ENCODE results near the gene PCED1B. TPM values are rescaled to one million over a fixed set of nuclear protein-coding genes. Genes with fewer than 3 reads are reported as not detected.

Gene PCED1B
- total RNA-seq, 1 experiment from 2014 or later: 3.3 TPM

GRCh38 chr12:47219243-47219642 is 139.8 kb downstream of the PCED1B start:
- Histone ChIP-seq H3K23ac (ENCODE audit: insufficient read length, low read depth, low read length) (no peak overlapping the region), H3K23me2 (ENCODE audit: insufficient read length, low read depth, low read length, poor library complexity, severe bottlenecking) (no peaks in the 10 kb centered on the region), H3K18ac (ENCODE audit: insufficient read length, low read depth, low read length) (no peak overlapping the region), H4K91ac (ENCODE audit: insufficient read length, low read depth, low read length) (no peak overlapping the region), H3K79me1 (ENCODE audit: insufficient read depth, low read depth, low read length, poor library complexity, severe bottlenecking) (no peaks in the 10 kb centered on the region), H4K5ac (ENCODE audit: insufficient read length, low read depth, low read length) (no peak overlapping the region), H3K56ac (ENCODE audit: insufficient read length, low read depth, low read length) (no peak overlapping the region), H3T11ph (ENCODE audit: low read length) (no peak overlapping the region), H3K14ac (ENCODE audit: insufficient read depth, low read length) (no peak overlapping the region), H2BK120ac (ENCODE audit: low read depth, low read length, poor library complexity, severe bottlenecking) (no peak overlapping the region), H3K9me3 (ENCODE audit: control insufficient read depth, low read depth, low read length) (no peaks in the 10 kb centered on the region), H4K8ac (replicated peaks; ENCODE audit: insufficient read length, low read depth, low read length) (no peak overlapping the region), H3K9ac (ENCODE audit: extremely low read depth, insufficient read length, low read length) (no peak overlapping the region), H2BK15ac (ENCODE audit: low read depth, low read length) (no peak overlapping the region), H2BK20ac (ENCODE audit: low read depth, low read length, poor library complexity, severe bottlenecking) (no peak overlapping the region), H4K20me1 (ENCODE audit: control insufficient read depth, insufficient read depth, insufficient read length) (no peaks in the 10 kb centered on the region), H2AK5ac (ENCODE audit: insufficient read length, low read length) (no peak overlapping the region), H2BK5ac (ENCODE audit: insufficient read length, low read length) (no peak overlapping the region), H3K4ac (ENCODE audit: low read depth, low read length) (no peak overlapping the region), H3K27ac (ENCODE audit: insufficient read length, low read depth, low read length) (no peak overlapping the region), H3K27me3 (ENCODE audit: insufficient read depth, low read length) (no peaks in the 10 kb centered on the region), H3K4me2 (ENCODE audit: insufficient read depth, insufficient read length, low read length) (no peak overlapping the region), H2AFZ (ENCODE audit: low read length) (no peak overlapping the region), H3K79me2 (ENCODE audit: insufficient read depth, low read length) (no peaks in the 10 kb centered on the region), H2BK12ac (ENCODE audit: insufficient read length, low read depth, low read length) (no peak overlapping the region), H3K4me1 (ENCODE audit: insufficient read depth, low read length) (peaks cover 3% of the 10 kb centered on the region; the same call in 1 of the 2 replicates)
- TF ChIP-seq CTCF (conservative IDR thresholded peaks at IDR 0.05): no peak
- Mint-ChIP-seq H3K36me3 (ENCODE audit: insufficient read depth in 1 of 3, low read depth in 3 of 3) (no peaks in the 10 kb centered on the region), H3K27ac (peak overlapping the region in 1 of 3 experiments; percentile 27; a peak in 1 of 7 replicates), H3K4me1 (peaks cover 31 to 41% of the 10 kb centered on the region in 2 experiments), H3K4me3 (no peak overlapping the region), H3K9me3 (no peaks in the 10 kb centered on the region), H3K27me3 (ENCODE audit: low read depth) (no peaks in the 10 kb centered on the region)
- no CpG with 5 or more reads among the region's 3 CpGs for WGBS (ENCODE audit: extremely low coverage, insufficient read length, low lambda C conversion rate)
- DNase-seq: no peak
